ENCODE data around the gene PTPN6. TPM values are rescaled to one million over a fixed set of nuclear protein-coding genes. Genes with fewer than 3 reads are reported as not detected.

PTPN6 gene
- total RNA-seq, 1 donor from 2014 or later, result 7.2 TPM

DNA sequence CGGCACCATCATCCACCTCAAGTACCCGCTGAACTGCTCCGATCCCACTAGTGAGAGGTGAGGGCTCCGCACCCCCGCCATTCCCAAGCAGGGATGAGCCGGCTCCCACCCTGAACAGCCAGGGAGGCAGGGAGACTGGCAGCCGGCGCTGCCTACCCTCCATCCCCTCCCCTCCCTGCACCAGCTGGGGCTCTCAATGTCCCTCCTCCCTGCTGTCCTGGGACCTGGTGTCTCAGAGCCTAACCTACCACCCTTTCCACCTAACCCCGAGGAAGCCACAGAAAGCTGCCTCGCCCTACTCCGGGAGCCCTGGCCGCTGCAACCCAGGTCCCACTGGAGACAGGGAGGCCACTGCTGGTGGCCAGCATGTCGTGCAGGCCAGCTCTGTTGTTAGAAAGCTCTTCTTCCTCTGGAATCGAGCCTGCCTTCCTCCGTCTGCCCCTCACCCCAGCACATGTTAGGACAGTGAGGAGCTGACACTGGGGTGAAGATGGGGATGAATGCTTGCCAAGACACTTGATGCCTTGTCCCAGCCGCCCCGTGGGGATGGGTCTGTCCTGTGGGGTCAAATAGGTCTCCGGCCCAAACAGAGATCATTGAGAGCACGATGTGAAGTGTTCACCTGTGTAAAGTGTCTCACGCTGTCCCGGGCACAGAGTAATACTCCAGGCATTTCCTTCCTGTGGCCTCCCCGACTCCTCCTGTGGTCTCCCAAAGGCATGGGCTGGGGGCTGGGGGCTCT lies 1.1 kb downstream of the PTPN6 start:
- DNase-seq, result peak; percentile 26
- intact Hi-C loops (cut with DNase I), result no loop called here
- no peak for ATAC-seq (ENCODE audit: poor library complexity)

DNA sequence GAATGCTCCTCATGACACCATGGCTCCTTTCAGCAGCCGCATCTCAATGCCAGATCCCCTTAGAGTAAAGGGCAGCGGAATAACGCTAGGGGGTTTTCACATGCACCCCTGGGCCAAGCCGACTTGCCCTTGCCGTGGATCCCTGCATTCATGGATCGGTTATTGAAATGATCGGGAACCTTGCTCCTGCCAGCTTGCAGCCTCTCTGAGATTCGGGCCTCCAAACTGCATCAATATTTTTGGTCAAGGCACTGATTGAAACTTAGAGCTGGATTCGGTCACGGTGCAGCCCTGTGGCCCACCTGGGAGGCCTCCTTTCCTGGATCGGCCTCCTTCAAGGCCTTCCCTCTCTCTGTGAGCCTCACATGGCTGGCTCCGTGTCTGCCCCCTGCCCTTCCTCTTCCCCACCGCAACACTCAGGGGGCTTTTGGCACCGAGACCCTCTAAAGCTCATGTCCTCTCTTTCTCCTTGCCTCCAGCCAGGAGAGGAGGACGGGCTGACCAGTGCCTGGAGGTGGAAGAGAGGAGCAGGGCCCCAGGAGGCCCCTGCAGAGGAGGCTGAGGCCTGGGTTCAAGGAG lies 1.8 kb downstream of the PTPN6 start:
- intact Hi-C loops (cut with DNase I), result no loop called here
- no peak for ATAC-seq (ENCODE audit: poor library complexity)
- peak; percentile 35 for DNase-seq

DNA sequence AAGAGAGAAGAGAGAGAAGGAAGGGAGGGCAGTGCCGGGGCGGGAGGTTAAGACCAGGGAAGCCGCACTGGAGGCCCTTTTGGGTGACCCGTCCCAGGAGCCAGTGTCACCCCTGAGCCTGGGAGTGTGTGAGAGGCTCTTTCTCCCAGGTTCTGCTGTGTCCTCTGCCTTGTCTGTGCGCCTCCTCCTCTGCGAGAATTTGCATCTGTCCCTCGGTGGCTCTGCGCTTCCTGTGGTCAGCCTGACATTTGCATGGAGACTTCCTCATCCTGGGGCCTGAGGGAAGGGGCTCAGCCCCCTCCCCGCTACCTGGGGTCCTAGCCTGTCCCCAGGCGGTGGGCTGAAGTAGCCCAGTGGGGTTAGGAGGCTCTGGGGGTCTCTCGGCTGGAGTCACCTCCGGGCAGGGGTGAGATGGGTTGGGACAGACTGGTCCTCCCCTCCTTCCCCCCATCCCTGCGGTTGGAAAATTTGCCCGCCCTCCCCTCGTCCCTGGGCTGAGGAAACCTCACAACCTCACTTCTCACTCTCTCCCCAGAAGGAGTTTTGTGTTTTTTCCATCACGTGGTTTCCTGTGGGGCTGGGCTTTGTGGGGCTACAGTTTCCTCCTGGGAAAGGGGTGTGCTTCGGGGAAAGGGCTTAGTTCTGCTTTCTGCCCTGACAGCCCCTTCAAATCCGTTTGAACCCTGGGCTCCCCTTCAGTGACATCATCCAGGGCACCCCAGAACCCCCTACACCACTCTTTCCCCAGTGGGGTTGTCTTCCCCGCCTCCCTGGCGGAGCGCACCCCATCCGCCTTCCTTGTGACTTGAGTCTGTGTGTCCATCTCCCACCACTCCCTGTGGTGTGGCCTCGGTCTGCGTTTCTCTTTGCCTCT lies 2.5 kb downstream of the PTPN6 start:
- intact Hi-C loops (cut with DNase I), result no loop called here
- ATAC-seq (ENCODE audit: poor library complexity) (peak; percentile 58), DNase-seq (peak; percentile 74)

DNA sequence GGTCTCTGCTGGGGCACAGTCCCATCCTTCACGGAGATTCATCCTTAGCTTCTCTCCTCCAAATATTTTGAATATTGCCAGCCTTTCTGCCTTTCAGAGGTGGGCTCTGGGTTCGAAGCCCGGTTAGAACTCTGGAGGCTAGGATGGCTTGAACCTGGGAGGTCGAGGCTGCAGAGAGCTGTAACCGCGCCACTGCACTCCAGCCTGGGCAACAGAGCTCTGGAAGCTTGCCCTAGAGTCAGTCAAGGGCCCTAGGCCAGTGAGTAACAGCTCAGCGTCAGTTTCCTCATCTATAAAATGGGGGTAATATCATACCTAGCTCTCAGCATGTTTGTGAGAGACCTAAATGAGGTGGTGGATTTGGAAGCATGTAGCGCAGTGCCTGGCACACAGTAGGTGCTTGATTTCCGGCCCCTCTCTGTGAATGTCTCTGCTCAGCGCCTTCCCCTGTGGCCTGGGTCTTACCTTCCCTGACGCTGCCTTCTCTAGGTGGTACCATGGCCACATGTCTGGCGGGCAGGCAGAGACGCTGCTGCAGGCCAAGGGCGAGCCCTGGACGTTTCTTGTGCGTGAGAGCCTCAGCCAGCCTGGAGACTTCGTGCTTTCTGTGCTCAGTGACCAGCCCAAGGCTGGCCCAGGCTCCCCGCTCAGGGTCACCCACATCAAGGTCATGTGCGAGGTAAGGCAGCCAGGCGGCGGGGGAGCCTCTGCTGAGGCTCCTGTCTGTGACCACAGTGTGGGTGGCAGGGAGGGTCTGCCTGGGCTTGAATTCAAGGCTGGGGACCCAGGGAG lies 3.4 kb downstream of the PTPN6 start:
- intact Hi-C loops (cut with DNase I), result no loop called here
- ATAC-seq (ENCODE audit: poor library complexity), result no peak
- DNase-seq, result peak; percentile 31

- ATAC-seq (ENCODE audit: poor library complexity), result no peak
- intact Hi-C loops (cut with DNase I), result no loop called here
- DNase-seq, result no peak
Observed at GRCh38 chr12:6955108-6956020, 4.2 kb downstream of the PTPN6 start.

GRCh38 chr12:6956021-6956727 lies 5.0 kb downstream of the PTPN6 start:
- DNase-seq, result peak; percentile 43

GRCh38 chr12:6957151-6957701 lies 6.1 kb downstream of the PTPN6 start:
- ATAC-seq (ENCODE audit: poor library complexity), result no peak
- DNase-seq, result peak; percentile 39
- intact Hi-C loops (cut with DNase I), result no loop called here

More at GRCh38 chr12:6956021-6956727, 5.0 kb downstream of the PTPN6 start:
- ATAC-seq (ENCODE audit: poor library complexity), result no peak
- intact Hi-C loops (cut with DNase I), result no loop called here

GRCh38 chr12:6957741-6958608 lies 6.8 kb downstream of the PTPN6 start:
- no peak for ATAC-seq (ENCODE audit: poor library complexity)
- peak; percentile 38 for DNase-seq
- intact Hi-C loops (cut with DNase I), result no loop called here

- DNase-seq (no peak), ATAC-seq (ENCODE audit: poor library complexity) (no peak)
- intact Hi-C loops (cut with DNase I), result no loop called here
Observed at GRCh38 chr12:6958609-6959057, 7.5 kb downstream of the PTPN6 start.

DNA sequence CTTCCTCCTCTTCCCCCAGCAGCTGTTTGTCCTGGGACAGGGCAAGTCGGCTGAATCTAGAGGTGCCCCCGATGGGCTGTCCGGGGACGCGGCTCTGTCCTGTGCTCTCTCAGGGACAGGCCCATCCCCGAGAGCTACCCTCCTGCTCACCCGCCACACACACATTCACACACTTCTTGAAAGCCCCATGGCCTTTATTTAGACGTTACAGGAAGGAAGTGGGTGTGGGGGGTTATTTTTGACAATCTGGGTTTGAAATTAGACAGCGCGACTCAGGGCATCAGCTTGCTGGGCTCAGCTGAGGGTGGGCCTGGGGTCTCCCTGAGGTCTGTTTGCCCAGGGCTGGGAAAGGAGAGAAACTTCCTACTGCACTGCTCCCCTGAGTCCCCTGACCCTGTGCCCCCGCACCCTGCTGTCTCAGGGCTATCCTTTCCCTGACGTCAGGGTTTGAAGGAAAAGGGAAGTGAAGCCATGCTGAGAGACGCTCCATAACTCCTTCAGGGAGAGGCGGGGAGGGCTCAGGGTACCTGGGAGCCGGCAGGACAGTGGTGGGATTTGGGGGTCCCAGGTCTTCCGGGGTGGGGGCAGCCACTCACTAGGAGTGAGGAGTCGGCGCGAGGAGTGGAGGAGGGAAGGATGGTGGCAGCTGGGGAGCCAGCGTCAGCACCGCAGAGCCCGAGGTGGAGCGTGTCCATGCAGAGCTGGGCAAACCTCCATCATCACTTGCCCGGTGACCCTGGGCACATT lies 8.1 kb downstream of the PTPN6 start:
- intact Hi-C loops (cut with DNase I), result no loop called here
- no peak for DNase-seq
- peak; percentile 15 for ATAC-seq (ENCODE audit: poor library complexity)

DNA sequence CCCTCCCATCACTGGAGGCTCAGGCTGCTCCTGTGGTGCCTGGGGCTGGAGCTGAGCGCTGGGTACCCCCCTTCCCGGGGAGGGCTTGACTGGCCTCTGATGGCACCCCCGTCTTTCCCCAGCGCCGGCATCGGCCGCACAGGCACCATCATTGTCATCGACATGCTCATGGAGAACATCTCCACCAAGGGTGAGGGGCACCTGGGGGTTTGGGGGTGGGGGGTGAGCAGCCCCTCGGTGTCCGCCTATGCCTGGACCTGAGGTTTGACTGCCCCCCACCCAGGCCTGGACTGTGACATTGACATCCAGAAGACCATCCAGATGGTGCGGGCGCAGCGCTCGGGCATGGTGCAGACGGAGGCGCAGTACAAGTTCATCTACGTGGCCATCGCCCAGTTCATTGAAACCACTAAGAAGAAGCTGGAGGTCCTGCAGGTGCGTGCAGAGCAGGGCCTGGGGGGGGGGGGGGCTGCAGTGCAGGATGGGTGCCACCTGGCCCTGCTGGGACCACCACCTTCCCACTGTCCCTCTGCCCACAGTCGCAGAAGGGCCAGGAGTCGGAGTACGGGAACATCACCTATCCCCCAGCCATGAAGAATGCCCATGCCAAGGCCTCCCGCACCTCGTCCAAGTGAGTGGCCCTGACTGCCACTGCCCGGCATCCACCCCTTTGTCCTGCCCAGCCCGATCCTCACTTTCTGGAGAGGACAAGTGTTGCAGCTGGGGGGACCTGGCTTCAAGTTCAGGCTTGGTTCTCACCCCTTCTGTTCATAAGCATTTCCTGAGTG lies 8.8 kb downstream of the PTPN6 start:
- no peak for ATAC-seq (ENCODE audit: poor library complexity)
- no peak for DNase-seq
- intact Hi-C loops (cut with DNase I), result no loop called here

- DNase-seq (no peak), ATAC-seq (ENCODE audit: poor library complexity) (no peak)
- intact Hi-C loops (cut with DNase I), result no loop called here
Observed at GRCh38 chr12:6960593-6961277, 9.6 kb downstream of the PTPN6 start.

GRCh38 chr12:6961278-6961694 lies 10.1 kb downstream of the PTPN6 start:
- DNase-seq (peak; percentile 74), ATAC-seq (ENCODE audit: poor library complexity) (peak; percentile 7)
- intact Hi-C loops (cut with DNase I), result no loop called here

- ATAC-seq (ENCODE audit: poor library complexity) (peak; percentile 44), DNase-seq (peak; percentile 70)
- intact Hi-C loops (cut with DNase I), result no loop called here
Observed at GRCh38 chr12:6961695-6962284, 10.6 kb downstream of the PTPN6 start.

Measured in Right ventricle myocardium superior (tissue), 1 donor.